Naive thymus-derived CD8-positive, alpha-beta T cell (primary cell): ENCODE data around the gene RASSF7. TPM values are rescaled to one million over a fixed set of nuclear protein-coding genes. Genes with fewer than 3 reads are reported as not detected.

Experiments
- ATAC-seq, 2 donors: fragments of 150-1000 bp; cut with Tn5 transposase in 1 of 2; sonication (Bioruptor Pico), chemical (Tn5 transposase) in 1 of 2; 1 replicate in 1 of 2; 2 replicates in 1 of 2; pipeline ENCODE4 v1.10.0; 2021; ENCODE audit warnings: mild to moderate bottlenecking in 2 of 2, moderate library complexity in 2 of 2
- POLR2A ChIA-PET: fragments of 350-600 bp; sonication (Branson Sonifier 250); formaldehyde crosslinking; loops from one replicate; lab custom pipeline; 2021; ENCODE audit warnings: antibody characterized with exemption; lab: Charles Lee
- DNase-seq, 10 donors: peaks; one replicate each; pipeline versions ENCODE4 v3.0.0 to v3.0.0-alpha.2; 2020 to 2022
- H3K27ac Mint-ChIP-seq, 10 donors: one replicate each; pipeline ENCODE4 v1.8.0; 2020 to 2022; ENCODE audit warnings: mild to moderate bottlenecking in 10 of 10, mixed read lengths in 10 of 10, moderate library complexity in 4 of 10, inconsistent platforms in 1 of 10
- H3K27me3 Mint-ChIP-seq, 5 donors: one replicate each; pipeline ENCODE4 v1.8.0; 2021 to 2022; ENCODE audit warnings: mixed read lengths in 5 of 5
- H3K36me3 Mint-ChIP-seq, 3 donors: one replicate each; pipeline ENCODE4 v1.8.0; 2020 to 2022; ENCODE audit warnings: mixed read lengths in 3 of 3, mild to moderate bottlenecking in 2 of 3, inconsistent platforms in 1 of 3
- H3K4me1 Mint-ChIP-seq, 4 donors: one replicate each; pipeline ENCODE4 v1.8.0; 2021 to 2022; ENCODE audit warnings: mixed read lengths in 4 of 4
- H3K4me3 Mint-ChIP-seq, 10 donors: one replicate each; pipeline ENCODE4 v1.8.0; 2020 to 2022; ENCODE audit warnings: mild to moderate bottlenecking in 10 of 10, mixed read lengths in 10 of 10, moderate library complexity in 6 of 10, inconsistent platforms in 1 of 10
- H3K9me3 Mint-ChIP-seq, 9 donors: one replicate each; pipeline ENCODE4 v1.8.0; 2020 to 2022; ENCODE audit warnings: mixed read lengths in 9 of 9, mild to moderate bottlenecking in 3 of 9, inconsistent platforms in 1 of 9, moderate library complexity in 1 of 9
- polyA plus RNA-seq, 3 donors: library from polyadenylated mRNA; unstranded; fragments of 300-500 nt; fragmentation: Illumina TruSeq; gene quantifications; one replicate each; pipeline ENCODE4 v1.2.3, GENCODE V29; 2021
- total RNA-seq, 8 experiments: library from RNA in 2 of 8; stranded (reverse) in 2 of 8; gene quantifications; one replicate each; pipeline ENCODE4 v1.2.3 and lab custom pipeline; 2021 to 2026

The RASSF7 gene
- total and polyA plus RNA-seq, 5 experiments from 2014 or later, result 22.5 to 37.6 (median 32.3) TPM

DNA sequence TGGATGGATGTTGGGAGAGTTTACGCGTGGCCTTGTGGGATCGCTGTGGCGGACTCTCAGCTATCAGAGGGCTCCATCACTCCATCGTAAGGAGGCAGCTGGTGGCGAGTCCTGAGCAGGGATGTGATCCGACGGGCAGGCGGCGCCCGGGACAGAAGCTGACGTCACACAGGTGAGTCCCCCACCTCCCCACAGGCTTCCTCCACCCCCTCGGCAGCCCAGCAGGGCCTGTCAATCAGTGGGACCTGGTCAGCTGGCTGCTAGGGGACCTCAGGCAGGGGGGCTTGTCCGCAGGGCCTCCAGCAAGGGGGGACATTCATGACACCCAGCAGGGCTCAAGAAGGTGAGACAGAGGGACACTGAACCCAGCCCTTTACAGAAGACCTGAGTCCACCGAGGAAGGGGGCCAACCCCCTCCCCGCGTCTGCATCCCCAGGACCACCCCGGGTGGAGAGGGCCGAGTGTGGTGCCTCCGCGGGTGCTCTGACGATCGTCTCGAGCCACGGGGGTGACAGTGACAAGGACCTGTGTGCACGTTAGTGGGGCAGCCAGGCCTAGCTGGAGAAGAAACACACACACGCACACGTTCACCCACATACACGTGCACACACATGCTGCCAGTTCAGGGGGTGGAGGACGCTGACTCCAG, 32.5 kb upstream of the RASSF7 start:
- Mint-ChIP-seq H3K27me3 (peaks cover 0 to 2% (median 0%) of the 10 kb centered on the region in 5 donors), H3K27ac (no peak overlapping the region), H3K4me1 (peaks cover 0 to 2% (median 0%) of the 10 kb centered on the region in 4 donors), H3K4me3 (no peak overlapping the region), H3K36me3 (peaks cover 0 to 13% (median 0%) of the 10 kb centered on the region in 3 donors), H3K9me3 (no peaks in the 10 kb centered on the region)
- no peak for ATAC-seq
- POLR2A ChIA-PET, result interaction anchor here (0.5 to 1.1 kb wide), 4 partner anchors 12 to 238 kb away, joined by 3 to 4 read pairs (median 3); partner anchors contain the start of gene IRF7
- no peak for DNase-seq

DNA sequence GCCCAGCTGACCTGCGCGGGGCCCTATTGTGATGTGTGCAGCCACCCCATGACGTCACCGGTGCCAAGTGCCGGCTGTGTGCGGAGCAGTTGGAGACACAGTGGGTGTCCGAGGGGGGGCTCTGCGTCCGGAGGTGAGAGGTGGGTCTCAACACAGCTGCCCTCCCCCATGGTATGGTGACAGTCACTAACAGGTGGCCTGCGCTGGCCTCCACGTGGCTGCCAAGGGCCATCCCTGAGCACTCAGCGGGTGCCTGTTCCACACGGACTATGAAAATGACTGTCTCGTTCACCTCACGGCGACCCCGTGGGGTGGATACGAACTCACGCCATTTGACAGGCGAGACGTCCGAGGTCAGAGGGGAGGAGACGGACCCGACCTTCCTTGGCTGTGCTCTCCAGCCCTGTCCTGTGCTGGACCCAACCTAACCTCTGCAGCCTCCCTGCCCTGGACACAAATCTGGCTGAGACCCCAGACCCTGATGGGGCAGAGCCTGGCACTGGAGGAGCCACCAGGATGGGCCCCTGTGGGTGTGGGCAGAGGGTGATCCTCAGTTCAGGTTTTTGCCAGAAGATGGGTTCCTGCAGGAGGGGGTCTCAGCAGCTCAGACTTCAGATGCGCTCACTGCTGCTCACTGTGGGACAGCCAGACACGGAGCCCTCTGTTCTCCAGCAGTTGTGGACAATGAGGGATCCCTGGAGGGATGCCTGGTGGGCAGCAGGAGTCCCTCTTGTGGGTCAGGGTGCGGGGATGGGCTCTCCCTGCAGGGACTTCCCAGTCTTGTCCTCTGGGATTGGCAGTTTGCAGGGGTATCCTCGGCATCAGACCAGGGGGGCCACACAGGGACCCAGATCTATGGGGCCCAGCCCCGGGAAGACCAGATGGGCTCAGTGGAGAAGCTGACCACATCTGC, 31.7 kb upstream of the RASSF7 start:
- H3K27ac Mint-ChIP-seq, result peak overlapping the region in 1 of 10 donors; percentile 52

DNA sequence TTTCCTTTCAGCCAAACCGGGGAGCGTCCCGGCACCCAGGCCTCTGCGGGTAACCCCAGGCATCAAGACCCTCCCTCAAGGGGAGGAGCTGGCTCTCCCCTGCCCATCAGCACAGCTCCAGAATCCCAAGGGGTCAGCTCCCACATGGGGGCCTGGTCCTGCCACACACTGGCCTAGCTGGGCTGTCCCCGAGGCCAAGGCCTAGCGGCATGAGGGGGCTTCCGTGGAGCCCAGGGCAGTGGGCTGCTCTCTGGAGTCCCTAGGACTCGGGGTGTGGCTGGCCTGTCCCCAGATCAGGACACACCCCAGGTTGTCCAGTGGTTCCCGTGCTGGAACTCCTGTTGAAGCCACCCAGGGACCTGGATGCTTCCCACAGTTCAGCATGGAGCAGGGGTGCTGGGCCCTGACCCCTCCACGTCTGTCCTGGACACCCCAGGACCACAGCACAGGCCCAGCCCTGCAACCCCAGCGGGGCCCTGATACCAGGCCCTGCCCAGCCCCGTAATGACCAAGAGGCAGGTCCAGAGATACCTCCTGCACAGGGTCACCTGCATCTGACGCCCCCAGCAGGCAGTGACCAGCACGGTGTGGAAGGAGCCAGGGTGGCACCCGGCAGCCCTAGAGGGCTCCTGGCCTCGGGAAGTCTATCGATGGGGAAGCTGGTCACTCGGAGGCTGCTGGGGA, 30.9 kb upstream of the RASSF7 start:
- Mint-ChIP-seq H3K4me1 (peaks cover 0 to 5% (median 0%) of the 10 kb centered on the region in 4 donors), H3K36me3 (peaks cover 0 to 13% (median 0%) of the 10 kb centered on the region in 3 donors), H3K27ac (no peak overlapping the region), H3K4me3 (no peak overlapping the region), H3K27me3 (peaks cover 0 to 2% (median 0%) of the 10 kb centered on the region in 5 donors), H3K9me3 (no peaks in the 10 kb centered on the region)
- POLR2A ChIA-PET, result no interaction called here
- ATAC-seq, result no peak
- no peak for DNase-seq

More for the DNA sequence above, 31.7 kb upstream of the RASSF7 start:
- ATAC-seq (no peak), DNase-seq (no peak)
- POLR2A ChIA-PET, result interaction anchor here (1.1 kb wide), 1 partner anchor 11 kb away, joined by 3 read pairs; no protein-coding TSS in a partner anchor
- no peak overlapping the region for H3K4me3 Mint-ChIP-seq
- H3K4me1 Mint-ChIP-seq, result peaks cover 0 to 4% (median under 1%) of the 10 kb centered on the region in 4 donors
- no peaks in the 10 kb centered on the region for H3K9me3 Mint-ChIP-seq
- H3K27me3 Mint-ChIP-seq, result peaks cover 0 to 2% (median 0%) of the 10 kb centered on the region in 5 donors
- peaks cover 0 to 13% (median 0%) of the 10 kb centered on the region in 3 donors for H3K36me3 Mint-ChIP-seq

DNA sequence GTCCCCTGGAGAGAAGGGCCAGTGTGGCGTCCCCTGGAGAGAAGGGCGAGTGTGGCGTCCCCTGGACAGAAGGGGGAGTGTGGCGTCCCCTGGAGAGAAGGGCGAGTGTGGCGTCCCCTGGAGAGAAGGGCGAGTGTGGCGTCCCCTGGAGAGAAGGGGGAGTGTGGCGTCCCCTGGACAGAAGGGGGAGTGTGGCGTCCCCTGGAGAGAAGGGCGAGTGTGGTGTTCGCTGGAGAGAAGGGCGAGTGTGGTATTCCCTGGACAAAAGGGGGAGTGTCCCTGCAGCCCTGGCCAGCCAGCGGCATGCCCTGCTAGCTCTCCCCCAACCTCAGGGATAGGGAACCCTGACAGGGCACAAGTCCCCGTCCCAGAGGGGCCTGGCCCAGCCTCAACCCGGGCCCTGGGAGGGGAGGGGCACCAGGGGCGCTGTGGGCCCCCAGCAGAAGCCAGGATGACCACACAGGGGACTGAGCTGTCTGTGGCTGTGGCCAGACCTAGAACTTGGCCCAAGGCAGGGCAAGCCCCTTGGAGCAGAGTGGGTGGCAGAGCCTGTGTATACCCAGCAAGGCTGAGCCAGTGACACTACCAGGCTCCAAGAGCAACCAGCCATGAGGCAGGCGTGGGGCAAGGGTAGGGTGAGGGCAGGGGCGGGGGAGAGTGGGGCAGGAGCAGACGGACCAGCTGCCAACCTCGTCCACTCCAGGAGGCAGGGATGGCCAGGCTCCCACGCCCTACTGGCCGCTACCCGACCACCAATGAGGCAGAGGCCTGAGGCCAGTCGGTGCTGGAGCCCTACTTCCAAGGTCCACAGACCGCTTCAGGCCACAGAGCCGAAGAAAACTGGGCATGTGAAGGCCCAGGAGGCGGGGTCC, 29.6 kb upstream of the RASSF7 start:
- H3K27ac Mint-ChIP-seq, result no peak overlapping the region
- DNase-seq (no peak), ATAC-seq (no peak)
- peaks cover 0 to 13% (median 0%) of the 10 kb centered on the region in 3 donors for H3K36me3 Mint-ChIP-seq
- no peaks in the 10 kb centered on the region for H3K9me3 Mint-ChIP-seq
- POLR2A ChIA-PET, result no interaction called here
- H3K4me3 Mint-ChIP-seq, result no peak overlapping the region
- H3K27me3 Mint-ChIP-seq, result no peaks in the 10 kb centered on the region
- peaks cover 2 to 6% (median 3%) of the 10 kb centered on the region in 4 donors for H3K4me1 Mint-ChIP-seq

DNA sequence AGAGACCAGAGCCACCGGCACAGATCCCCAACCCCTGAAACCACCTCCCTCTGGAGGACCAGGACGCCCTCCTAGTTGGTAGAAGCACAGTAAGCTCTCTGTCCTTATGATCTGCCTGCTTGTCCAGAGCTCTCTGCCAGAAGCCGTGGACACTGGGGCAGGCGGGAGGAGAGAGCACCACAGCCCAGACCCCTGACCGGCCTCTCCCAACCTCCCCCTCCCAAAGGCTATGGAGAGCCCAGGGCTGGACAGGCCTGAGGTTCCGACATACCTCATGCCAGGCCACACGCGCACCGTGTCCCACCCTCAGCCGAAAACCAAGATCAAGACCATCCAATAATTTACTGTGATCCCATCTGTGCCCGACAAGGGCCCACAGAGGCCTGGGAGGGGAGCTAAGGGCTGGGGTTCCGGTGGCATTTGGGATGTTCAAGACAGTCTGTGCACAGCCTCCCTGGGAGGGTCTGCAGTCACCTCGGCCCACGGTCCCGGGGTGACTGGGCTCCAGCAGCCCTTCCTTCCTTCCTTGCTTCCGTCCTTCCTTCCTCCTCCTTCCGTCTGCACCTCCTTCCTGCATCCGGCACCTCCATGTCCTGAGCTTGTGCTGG, 28.7 kb upstream of the RASSF7 start:
- H3K4me3 Mint-ChIP-seq, result peak overlapping the region in 3 of 10 donors; percentile 6 to 21 (median 15)
- H3K27ac Mint-ChIP-seq, result peak overlapping the region in 1 of 10 donors; percentile 52
- POLR2A ChIA-PET, result interaction anchor here (5.5 kb wide), 1 partner anchor 26 kb away, joined by 42 read pairs; the partner anchor contains the start of gene RNH1
- no peaks in the 10 kb centered on the region for H3K27me3 Mint-ChIP-seq
- DNase-seq, result no peak
- H3K4me1 Mint-ChIP-seq, result peaks cover 2 to 10% (median 6%) of the 10 kb centered on the region in 4 donors
- ATAC-seq, result no peak
- H3K36me3 Mint-ChIP-seq, result peaks cover 0 to 13% (median 0%) of the 10 kb centered on the region in 3 donors
- no peaks in the 10 kb centered on the region for H3K9me3 Mint-ChIP-seq

DNA sequence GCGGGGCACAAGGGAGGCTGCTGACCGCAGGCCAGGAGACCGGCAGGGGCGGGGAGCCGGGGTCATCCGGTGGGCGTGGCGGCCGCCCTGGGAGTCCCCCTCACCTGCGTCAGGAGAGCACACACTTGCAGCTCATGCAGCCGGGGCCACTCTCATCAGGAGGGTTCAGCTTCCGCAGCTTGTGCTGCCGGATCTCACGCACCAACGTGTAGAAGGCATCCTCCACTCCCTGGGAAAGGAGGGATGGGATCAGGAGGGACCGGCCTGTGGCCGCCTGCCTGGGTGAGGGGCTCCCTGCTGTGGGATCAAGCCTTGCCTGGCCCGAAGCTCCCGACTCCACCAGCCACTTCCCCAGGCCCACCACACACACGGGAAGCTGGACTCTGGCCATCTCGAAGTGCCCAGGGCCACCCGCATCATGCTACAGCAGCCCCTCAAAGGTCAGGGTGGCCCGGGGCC, 28.2 kb upstream of the RASSF7 start:
- H3K9me3 Mint-ChIP-seq, result no peaks in the 10 kb centered on the region
- POLR2A ChIA-PET, result interaction anchor here (0.9 to 5.5 kb wide), 2 partner anchors 27 to 80 kb away, joined by 3 to 42 read pairs; partner anchors contain the start of gene RNH1
- peaks cover 0 to 13% (median 0%) of the 10 kb centered on the region in 3 donors for H3K36me3 Mint-ChIP-seq
- H3K27me3 Mint-ChIP-seq, result no peaks in the 10 kb centered on the region
- no peak overlapping the region for H3K4me3 Mint-ChIP-seq
- peaks cover 2 to 13% (median 9%) of the 10 kb centered on the region in 4 donors for H3K4me1 Mint-ChIP-seq
- ATAC-seq (no peak), DNase-seq (no peak)
- H3K27ac Mint-ChIP-seq, result no peak overlapping the region

DNA sequence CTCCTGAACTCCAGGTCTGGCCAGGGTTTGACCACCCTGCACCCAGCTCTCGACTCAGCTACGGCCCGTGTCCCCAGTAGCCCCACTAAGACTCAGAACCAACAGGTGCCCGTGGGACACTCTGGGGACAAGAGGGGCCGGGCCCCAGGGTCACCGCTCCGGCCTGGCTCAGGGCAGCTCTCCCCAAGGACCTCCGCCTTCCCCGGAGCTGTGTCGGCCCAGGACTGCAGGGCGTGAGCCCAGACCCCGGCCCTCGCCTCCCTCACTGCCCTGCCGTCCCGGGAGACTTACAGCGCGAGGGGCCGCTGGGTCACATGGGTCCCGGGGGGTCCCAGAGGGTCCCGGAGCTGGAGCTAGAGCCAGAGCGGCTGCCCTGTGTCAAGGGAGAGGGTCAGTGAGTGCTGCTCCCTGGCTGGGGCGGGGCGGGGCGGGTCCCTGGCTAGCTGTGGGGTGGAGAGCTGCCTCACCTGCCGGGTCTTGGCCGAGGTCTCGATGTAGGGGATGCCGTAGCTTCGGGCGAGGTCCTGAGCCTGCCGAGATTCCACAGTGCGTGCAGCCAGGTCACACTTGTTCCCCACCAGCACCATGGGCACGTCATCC, 27.7 kb upstream of the RASSF7 start:
- H3K36me3 Mint-ChIP-seq, result peaks cover 0 to 13% (median 0%) of the 10 kb centered on the region in 3 donors
- no peaks in the 10 kb centered on the region for H3K9me3 Mint-ChIP-seq
- DNase-seq, result no peak
- POLR2A ChIA-PET, result interaction anchor here (0.9 to 5.5 kb wide), 3 partner anchors 14 to 79 kb away, joined by 3 to 42 read pairs (median 7); partner anchors contain the start of gene RNH1
- peaks cover 2 to 17% (median 14%) of the 10 kb centered on the region in 4 donors for H3K4me1 Mint-ChIP-seq
- H3K27ac Mint-ChIP-seq, result no peak overlapping the region
- no peak for ATAC-seq
- H3K27me3 Mint-ChIP-seq, result no peaks in the 10 kb centered on the region
- H3K4me3 Mint-ChIP-seq, result peak overlapping the region in 3 of 10 donors; percentile 10 to 63 (median 30)

DNA sequence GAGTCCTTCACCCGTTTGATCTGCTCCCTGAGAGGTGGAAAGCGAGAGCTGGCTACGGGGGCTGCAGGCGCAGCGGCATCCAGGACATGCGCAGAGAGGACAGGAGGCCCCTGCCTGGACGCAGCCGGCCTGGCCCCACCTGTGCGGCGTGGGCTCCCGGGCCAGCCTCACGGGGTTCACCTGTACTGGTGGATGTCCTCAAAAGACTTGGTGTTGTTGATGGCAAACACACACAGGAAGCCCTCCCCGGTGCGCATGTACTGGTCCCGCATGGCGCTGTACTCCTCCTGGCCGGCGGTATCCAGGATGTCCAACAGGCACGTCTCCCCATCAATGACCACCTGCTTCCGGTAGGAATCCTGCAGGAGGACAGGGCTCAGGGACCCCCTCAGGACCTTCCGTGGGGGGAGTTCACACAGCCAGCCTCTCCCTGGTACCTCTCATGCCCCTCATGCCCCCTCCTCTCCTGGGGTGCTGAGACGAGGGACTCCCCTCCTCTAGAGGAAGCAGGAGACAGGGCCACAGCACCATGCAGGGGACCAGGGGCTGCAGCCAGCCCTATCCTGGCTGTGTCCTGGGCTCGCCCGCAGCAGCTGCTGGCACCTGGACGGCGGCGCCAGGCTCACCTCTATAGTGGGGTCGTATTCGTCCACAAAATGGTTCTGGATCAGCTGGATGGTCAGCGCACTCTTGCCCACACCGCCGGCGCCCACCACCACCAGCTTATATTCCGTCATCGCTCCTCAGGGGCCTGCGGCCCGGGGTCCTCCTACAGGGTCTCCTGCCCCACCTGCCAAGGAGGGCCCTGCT, 27.0 kb upstream of the RASSF7 start:
- no peak for ATAC-seq
- Mint-ChIP-seq H3K27ac (peak overlapping the region in 2 of 10 donors; percentile 20 to 49), H3K27me3 (no peaks in the 10 kb centered on the region), H3K4me1 (peaks cover 2 to 23% (median 18%) of the 10 kb centered on the region in 4 donors), H3K9me3 (no peaks in the 10 kb centered on the region), H3K4me3 (peak overlapping the region in 8 of 10 donors; percentile 16 to 88 (median 64)), H3K36me3 (peaks cover 0 to 13% (median 0%) of the 10 kb centered on the region in 3 donors)
- POLR2A ChIA-PET, result interaction anchor here (1.1 to 5.5 kb wide), 5 partner anchors 15 to 327 kb away, joined by 3 to 42 read pairs (median 7); partner anchors contain the start of genes BET1L, PTDSS2, RIC8A and RNH1
- no peak for DNase-seq

DNA sequence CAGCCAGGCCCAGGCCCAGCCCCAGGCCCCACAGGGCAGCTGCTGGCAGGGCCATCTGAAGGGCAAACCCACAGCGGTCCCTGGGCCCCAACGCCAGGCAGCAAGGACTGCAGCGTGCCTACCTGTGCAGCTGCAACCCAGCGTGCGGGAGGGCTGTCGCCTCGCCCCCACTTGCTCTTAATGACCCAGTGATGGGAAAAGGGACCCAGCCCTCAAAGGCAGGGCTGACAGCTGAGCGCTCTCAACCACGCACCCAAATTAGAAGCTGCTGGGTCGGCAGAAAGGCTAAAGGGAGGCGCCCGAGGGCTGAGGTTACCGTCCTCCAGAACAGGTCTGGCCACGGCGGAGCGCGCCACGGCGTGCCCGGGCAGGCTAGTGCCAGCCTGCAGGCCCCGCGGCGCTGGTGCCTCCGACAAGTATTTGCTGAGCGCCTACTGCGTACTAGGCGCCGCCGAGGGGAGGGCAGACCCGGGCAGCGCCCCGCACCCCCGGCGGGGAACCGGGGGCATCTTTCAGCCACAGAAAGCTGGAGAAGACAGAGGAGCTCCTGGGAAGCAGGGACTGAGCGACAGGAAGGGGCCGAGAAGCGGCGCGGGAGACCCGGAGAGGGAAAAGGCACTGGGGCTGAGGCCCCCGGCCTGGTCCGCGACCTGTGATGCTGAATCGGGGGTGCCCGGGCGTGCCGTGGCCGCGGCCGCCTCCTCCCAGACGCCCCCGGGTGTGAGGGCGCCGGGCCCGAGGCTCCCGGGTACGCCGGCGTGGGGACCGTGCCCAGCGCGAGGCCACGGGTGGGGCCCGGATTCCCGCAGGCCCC, 26.2 kb upstream of the RASSF7 start:
- Mint-ChIP-seq H3K4me1 (peaks cover 2 to 25% (median 18%) of the 10 kb centered on the region in 4 donors), H3K27ac (peak overlapping the region in 3 of 10 donors; percentile 52 to 83 (median 79)), H3K36me3 (peaks cover 0 to 13% (median 0%) of the 10 kb centered on the region in 3 donors), H3K9me3 (no peaks in the 10 kb centered on the region), H3K4me3 (peak overlapping the region; percentile 50 to 88 (median 73)), H3K27me3 (no peaks in the 10 kb centered on the region)
- DNase-seq (peak in 4 of 10 donors; percentile 28 to 40 (median 34)), ATAC-seq (peak; percentile 0 to 6)
- POLR2A ChIA-PET, result interaction anchor here (1.1 to 5.5 kb wide), 6 partner anchors 16 to 327 kb away, joined by 3 to 42 read pairs (median 6); partner anchors contain the start of genes BET1L, PNPLA2, PTDSS2 and RIC8A
